ENCODE results near the gene NCF4. TPM values are rescaled to one million over a fixed set of nuclear protein-coding genes. Genes with fewer than 3 reads are reported as not detected.

Gene NCF4
- total and polyA plus RNA-seq, 9 of the 15 experiments (the other 6 are each of a cell fraction or from before 2014, with no cell fraction given), result 0.04 to 0.95 (median 0.33) TPM

- Histone ChIP-seq H3K9ac (ENCODE audit: insufficient read depth in 1 of 2, low read depth in 2 of 2, low read length in 2 of 2) (no peak overlapping the region), H3K79me2 (ENCODE audit: control insufficient read depth, insufficient read depth, low read length) (no peaks in the 10 kb centered on the region), H4K20me1 (replicated peaks; ENCODE audit: control insufficient read depth, insufficient read depth, low read length) (no peaks in the 10 kb centered on the region), H3K4me1 (replicated peaks in 1 of 2; ENCODE audit: control insufficient read depth in 2 of 2, insufficient read depth in 2 of 2, low read length in 2 of 2) (no peaks in the 10 kb centered on the region; a peak in 1 of 5 replicates), H3K4me3 (no peak overlapping the region), H3K36me3 (ENCODE audit: control insufficient read depth, insufficient read depth, low read length) (no peaks in the 10 kb centered on the region), H3K9me3 (replicated peaks; ENCODE audit: control insufficient read depth, insufficient read depth, low read depth, low read length) (no peaks in the 10 kb centered on the region), H3K9me1 (ENCODE audit: control insufficient read depth, insufficient read depth, low read length) (no peaks in the 10 kb centered on the region), H3K4me2 (ENCODE audit: insufficient read depth, low read length) (no peak overlapping the region), H3K27me3 (ENCODE audit: control insufficient read depth in 2 of 2, insufficient read depth in 2 of 2, low read length in 2 of 2) (peaks cover 0 to 10% of the 10 kb centered on the region in 2 experiments; a peak in 2 of 5 replicates), H2AFZ (ENCODE audit: low read depth, low read length) (no peak overlapping the region), H3K27ac (ENCODE audit: extremely low read depth, low read depth, low read length) (no peak overlapping the region)
- 3% methylated on average over 4 of the region's 5 CpGs for whole genome bisulfite sequencing (ENCODE audit: insufficient coverage, low coverage, missing lambda C conversion rate)
- CTCF ChIA-PET (ENCODE audit: low intra/inter-chr PET ratio), result no interaction called here
- in situ Hi-C loops (cut with MboI), result loop anchor here (10.0 kb wide), 1 partner anchor 323 kb away; no protein-coding TSS in a partner anchor
- no peak for TF ChIP-seq EHMT2 (IDR thresholded peaks at IDR 0.05)
- TF ChIP-seq HEY1 (CRISPR knock-in tag; IDR thresholded peaks at IDR 0.05; ENCODE audit: borderline replicate concordance), result no peak
- no peak for TF ChIP-seq CHD4 (IDR thresholded peaks at IDR 0.05; ENCODE audit: insufficient read depth, insufficient replicate concordance, low read depth, low read length, poor library complexity, severe bottlenecking)
- TF ChIP-seq ZFP36 (IDR thresholded peaks at IDR 0.05; ENCODE audit: low read depth, low read length, partially characterized antibody), result no peak
- intact Hi-C loops (cut with micrococcal nuclease), result no loop called here
- no peak for DNase-seq (ENCODE audit: extremely low read depth in 1 of 4, low spot score in 3 of 4)
- POLR2A ChIA-PET, result interaction anchor here (0.7 kb wide), 1 partner anchor 22 kb away, joined by 3 read pairs; no protein-coding TSS in a partner anchor
- BruUV-seq (replicated peaks), result no TSS peak
- ATAC-seq, result no peak
- no peak for FAIRE-seq
Measured at GRCh38 chr22:36867695-36868094, 6.9 kb downstream of the NCF4 start.

GRCh38 chr22:36868546-36869181, 7.9 kb downstream of the NCF4 start:
- in situ Hi-C loops (cut with MboI), result loop anchor here (10.0 kb wide), 1 partner anchor 324 kb away; no protein-coding TSS in a partner anchor
- 0% methylated on average over 3 of the region's 5 CpGs for WGBS (ENCODE audit: insufficient coverage, low coverage, missing lambda C conversion rate)
- CTCF ChIA-PET (ENCODE audit: low intra/inter-chr PET ratio), result no interaction called here

More at GRCh38 chr22:36868546-36869181, 7.9 kb downstream of the NCF4 start:
- Histone ChIP-seq H3K9me1 (ENCODE audit: control insufficient read depth, insufficient read depth, low read length) (no peaks in the 10 kb centered on the region), H3K27ac (ENCODE audit: extremely low read depth, low read depth, low read length) (no peak overlapping the region), H3K4me2 (ENCODE audit: insufficient read depth, low read length) (no peak overlapping the region), H2AFZ (ENCODE audit: low read depth, low read length) (no peak overlapping the region), H3K4me3 (no peak overlapping the region), H4K20me1 (replicated peaks; ENCODE audit: control insufficient read depth, insufficient read depth, low read length) (no peaks in the 10 kb centered on the region), H3K36me3 (ENCODE audit: control insufficient read depth, insufficient read depth, low read length) (no peaks in the 10 kb centered on the region), H3K9ac (ENCODE audit: insufficient read depth in 1 of 2, low read depth in 2 of 2, low read length in 2 of 2) (no peak overlapping the region), H3K4me1 (replicated peaks in 1 of 2; ENCODE audit: control insufficient read depth in 2 of 2, insufficient read depth in 2 of 2, low read length in 2 of 2) (peaks cover 0 to under 1% of the 10 kb centered on the region in 2 experiments; a peak in 1 of 5 replicates), H3K27me3 (ENCODE audit: control insufficient read depth in 2 of 2, insufficient read depth in 2 of 2, low read length in 2 of 2) (peaks cover 0 to 10% of the 10 kb centered on the region in 2 experiments; a peak in 2 of 5 replicates), H3K9me3 (replicated peaks; ENCODE audit: control insufficient read depth, insufficient read depth, low read depth, low read length) (no peaks in the 10 kb centered on the region), H3K79me2 (ENCODE audit: control insufficient read depth, insufficient read depth, low read length) (no peaks in the 10 kb centered on the region)
- TF ChIP-seq CHD1 (IDR thresholded peaks at IDR 0.05; ENCODE audit: low read length) (no peak), ZFP36 (IDR thresholded peaks at IDR 0.05; ENCODE audit: low read depth, low read length, partially characterized antibody) (peak; percentile 26), RBM25 (IDR thresholded peaks at IDR 0.05; ENCODE audit: low read depth, low read length, severe bottlenecking) (peak; percentile 22)
- intact Hi-C loops (cut with micrococcal nuclease), result no loop called here
- no peak for ATAC-seq
- POLR2A ChIA-PET, result interaction anchor here (0.7 kb wide), 1 partner anchor 23 kb away, joined by 3 read pairs; no protein-coding TSS in a partner anchor
- no TSS peak for BruUV-seq (replicated peaks)
- no peak for FAIRE-seq
- no peak for DNase-seq (ENCODE audit: extremely low read depth in 1 of 4, low spot score in 3 of 4)

Measured in K562 (cell line).